OCI-LY7 (cell line): ENCODE data around the gene DAZAP1.

ENCODE experiments used
- CTCF ChIP-seq: fragments of 200-600 bp; sonication (generic); conservative IDR thresholded peaks from 2 replicates; pipeline ENCODE4 v1.5.1; 2014; ENCODE audit warnings: mild to moderate bottlenecking, antibody characterized with exemption, low read length, moderate library complexity, mixed read lengths
- EZH2phosphoT487 ChIP-seq: fragments of 200-600 bp; sonication (generic); IDR thresholded peaks from 2 replicates; pipeline ENCODE4 v1.6.1; 2018; ENCODE audit warnings: low read depth, borderline replicate concordance, mild to moderate bottlenecking, mixed run types, antibody characterized with exemption, low read length, moderate library complexity, mixed read lengths

DNA sequence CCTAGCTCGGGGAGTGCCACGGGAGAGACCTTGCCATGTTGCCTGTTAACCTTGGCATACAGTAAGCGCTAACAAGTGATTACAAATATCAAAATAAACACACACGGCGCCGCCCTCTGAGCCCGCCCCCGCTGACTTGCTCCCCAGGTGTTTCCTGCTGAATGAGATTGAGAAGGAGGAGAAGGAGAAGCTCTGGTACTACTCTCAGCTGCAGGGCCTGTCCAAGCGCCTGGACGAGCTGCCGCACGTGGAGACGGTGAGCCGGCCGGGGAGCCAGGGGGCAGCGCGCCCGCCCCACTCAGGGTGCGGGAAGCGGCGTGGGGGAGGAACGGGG is 47.6 kb downstream of the DAZAP1 start:
- TF ChIP-seq CTCF (no peak), EZH2phosphoT487 (no peak)
